ENCODE results near the gene LARGE1. TPM values are rescaled to one million over a fixed set of nuclear protein-coding genes. Genes with fewer than 3 reads are reported as not detected.

The LARGE1 gene
- polyA plus RNA-seq, 4 donors: 24.8 to 30.4 (median 27.6) TPM

DNA sequence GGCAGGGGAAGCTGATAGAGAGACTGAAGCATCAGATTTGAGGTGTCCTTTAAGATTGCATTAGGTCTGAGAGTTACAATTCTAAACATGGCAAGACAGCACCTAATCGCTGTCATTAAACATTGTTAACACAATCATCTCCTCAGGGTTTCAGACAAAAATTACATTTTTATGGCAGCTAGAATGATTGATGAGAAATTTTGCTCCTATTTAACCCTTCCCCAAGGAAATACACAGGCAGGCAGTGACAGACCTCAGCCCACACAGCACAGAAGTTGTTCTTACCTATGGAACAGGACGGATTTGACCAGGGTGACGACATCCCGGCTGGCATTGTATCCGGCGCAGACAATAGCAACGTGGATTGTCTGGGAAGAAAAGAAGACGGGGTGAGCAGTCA, 294.3 kb downstream of the LARGE1 start:
- no peak for DNase-seq (ENCODE audit: low read depth in 4 of 4, low spot score in 3 of 4)

DNA sequence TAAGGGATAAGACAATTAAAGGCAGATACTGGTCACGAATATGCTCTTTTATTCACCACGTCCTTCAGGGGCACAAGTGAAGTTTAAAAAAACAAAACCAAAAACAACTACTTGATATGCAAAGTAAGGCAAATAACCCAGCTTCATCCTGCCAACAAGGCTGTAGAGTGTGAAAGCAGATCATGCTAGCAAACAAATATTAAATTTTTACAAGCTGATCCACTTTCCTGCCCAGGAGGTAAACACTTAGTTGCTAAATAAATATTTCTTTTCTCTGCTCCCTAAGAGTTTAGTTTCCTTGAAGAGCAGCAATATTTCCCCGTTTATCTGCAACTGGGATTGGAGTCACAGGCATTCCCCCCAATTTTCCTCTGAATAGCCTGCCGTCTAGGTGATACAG, 300.2 kb downstream of the LARGE1 start:
- no peak for DNase-seq (ENCODE audit: low read depth in 4 of 4, low spot score in 3 of 4)

DNA sequence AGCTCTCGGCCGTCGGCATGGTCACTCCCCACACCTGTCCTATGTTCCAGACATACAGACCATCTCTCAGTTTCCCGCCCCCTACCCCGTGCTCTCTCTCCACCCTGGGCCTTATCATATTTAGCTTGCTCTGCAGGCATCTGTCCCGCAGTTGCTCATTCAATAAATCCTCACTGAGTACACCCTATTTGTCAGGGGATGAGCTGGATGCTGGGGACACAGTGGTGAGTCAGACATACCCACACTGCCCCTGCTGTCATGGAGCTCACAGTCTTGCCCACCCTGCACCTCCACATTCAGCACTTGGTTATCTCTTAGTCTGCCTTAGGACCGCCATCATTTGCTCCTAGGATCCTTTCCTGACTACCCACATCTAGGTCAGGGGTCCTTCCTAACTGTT, 313.8 kb downstream of the LARGE1 start:
- no peak for DNase-seq (ENCODE audit: low read depth in 4 of 4, low spot score in 3 of 4)

DNA sequence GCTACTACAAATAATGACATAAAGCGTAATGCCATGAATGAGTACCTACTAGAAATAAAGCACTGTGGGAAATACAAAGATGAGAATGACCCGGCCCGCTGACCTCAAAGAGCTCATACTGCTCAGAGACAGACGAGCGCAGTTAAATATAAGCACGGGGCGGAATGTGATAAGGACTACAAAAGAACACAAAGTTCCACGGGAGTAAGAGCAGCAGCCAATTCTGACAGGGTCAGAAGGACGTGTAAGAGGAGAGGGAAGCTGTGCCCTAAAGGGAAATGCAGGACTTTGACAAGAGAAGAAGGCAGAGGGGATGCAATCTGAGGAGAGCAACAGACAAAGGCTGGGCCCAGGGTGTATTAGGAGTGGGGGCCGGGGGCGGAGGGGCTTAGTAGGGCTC, 314.6 kb downstream of the LARGE1 start:
- no peak for DNase-seq (ENCODE audit: low read depth in 4 of 4, low spot score in 3 of 4)

DNA sequence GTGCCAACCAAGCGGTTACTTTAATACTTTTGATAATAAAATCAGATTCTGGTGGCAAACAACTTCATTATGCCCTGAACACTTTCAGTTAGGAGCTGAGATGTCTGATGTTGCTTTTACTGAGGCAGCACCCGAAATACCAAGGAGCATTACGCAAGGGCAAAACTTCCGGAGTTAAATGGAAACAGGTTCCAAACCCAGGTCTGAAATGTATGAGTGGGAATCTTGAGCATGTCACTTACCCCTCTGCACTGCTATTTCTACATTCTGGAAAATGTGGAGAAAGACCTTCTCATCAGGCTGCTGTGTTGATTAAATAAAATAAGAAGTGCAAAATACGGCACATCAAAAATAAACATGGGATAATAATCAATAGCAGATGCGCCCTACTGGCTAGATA, 315.1 kb downstream of the LARGE1 start:
- DNase-seq (ENCODE audit: low read depth in 4 of 4, low spot score in 3 of 4): no peak

DNA sequence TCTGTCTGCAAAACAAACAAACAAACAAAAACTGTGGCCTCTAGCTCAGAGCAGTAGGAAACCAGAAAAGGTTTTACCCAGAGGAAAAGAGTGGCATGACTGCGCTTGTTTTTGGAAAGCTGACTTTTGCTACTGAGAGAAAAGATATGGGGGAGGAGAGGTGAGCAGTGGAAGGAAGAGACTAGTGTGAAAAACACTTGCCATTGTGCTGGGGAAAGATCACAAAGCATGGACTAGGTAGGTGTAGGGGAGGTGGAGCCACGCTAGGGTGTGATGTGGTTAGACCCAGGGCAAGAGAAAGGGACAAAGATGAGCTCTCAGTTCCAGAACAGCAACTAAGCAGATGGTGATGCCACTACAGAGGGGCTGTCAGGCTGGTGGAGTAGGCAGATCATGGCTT, 319.2 kb downstream of the LARGE1 start:
- DNase-seq (ENCODE audit: low read depth in 4 of 4, low spot score in 3 of 4): no peak

DNA sequence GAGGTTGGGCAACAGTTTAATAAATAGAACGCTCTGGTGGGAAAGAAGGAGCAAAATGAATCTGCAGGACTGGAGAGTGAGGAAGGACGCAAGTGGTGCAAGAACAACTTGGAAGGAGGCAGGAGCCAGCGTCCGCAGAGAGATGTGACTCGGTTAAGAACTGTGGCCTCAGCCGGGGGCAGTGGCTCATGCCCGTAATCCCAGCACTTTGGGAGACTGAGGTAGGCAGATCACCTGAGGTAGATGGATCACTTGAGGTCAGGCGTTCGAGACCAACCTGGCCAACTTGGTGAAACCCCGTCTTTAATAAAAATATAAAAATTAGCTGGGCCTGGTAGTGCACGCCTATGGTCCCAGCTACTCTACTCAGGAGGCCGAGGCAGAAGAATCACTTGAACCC, 319.7 kb downstream of the LARGE1 start:
- DNase-seq (ENCODE audit: low read depth in 4 of 4, low spot score in 3 of 4): no peak

DNA sequence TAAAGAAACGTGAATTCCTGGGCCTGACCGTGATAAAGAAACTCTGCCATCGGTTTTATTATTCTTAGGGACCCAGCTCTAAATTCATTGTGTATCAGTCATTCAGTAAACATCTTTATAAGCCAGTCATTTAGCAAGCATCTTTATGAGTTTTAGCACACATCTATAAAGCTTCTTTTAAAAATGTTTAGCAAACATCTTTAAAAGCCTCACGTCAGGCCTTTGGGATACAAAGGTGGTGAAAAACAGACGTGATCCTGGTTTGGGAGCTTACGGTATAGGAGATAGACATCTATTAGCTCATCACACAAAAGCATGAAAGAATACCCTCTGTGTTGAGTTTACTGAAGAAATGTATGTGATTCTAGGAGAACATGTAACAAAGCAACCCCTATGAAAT, 320.2 kb downstream of the LARGE1 start:
- no peak for DNase-seq (ENCODE audit: low read depth in 4 of 4, low spot score in 3 of 4)

DNA sequence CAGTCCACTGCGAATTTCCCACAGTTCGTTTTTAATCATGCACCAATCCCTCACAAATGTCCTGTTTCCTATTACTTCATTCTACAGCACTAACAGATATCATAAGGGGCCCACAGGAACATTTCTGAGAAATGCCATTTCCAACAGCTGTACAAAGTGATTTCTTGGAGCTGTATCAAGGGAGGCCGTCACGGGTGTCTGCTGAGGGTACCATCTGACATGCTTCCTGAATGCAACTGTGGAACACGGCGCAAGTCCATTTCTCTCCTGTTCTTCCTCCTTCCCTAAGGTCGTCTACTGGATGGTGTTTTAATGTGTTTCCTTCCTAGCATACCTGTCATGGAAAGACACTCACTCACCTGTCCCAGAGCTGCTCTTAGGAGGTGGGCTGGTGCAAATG, 320.7 kb downstream of the LARGE1 start:
- no peak for DNase-seq (ENCODE audit: low read depth in 4 of 4, low spot score in 3 of 4)

DNA sequence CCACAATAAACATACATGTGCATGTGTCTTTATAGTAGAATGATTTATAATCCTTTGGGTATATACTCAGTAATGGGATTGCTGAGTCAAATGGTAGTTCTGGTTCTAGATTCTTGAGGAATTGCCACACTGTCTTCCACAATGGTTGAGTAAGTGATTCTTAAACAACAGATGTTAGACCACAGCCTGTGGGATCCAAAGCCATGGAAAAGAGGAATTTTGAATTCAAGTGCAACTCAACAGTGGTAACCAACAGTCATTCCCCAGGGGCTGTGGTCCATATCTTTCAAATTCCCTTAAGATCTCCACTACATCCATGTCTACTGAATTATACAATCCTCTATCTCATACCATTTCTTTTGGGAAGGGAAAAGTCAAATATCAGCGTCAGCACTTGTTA, 321.5 kb downstream of the LARGE1 start:
- DNase-seq (ENCODE audit: low read depth in 4 of 4, low spot score in 3 of 4): no peak

DNA sequence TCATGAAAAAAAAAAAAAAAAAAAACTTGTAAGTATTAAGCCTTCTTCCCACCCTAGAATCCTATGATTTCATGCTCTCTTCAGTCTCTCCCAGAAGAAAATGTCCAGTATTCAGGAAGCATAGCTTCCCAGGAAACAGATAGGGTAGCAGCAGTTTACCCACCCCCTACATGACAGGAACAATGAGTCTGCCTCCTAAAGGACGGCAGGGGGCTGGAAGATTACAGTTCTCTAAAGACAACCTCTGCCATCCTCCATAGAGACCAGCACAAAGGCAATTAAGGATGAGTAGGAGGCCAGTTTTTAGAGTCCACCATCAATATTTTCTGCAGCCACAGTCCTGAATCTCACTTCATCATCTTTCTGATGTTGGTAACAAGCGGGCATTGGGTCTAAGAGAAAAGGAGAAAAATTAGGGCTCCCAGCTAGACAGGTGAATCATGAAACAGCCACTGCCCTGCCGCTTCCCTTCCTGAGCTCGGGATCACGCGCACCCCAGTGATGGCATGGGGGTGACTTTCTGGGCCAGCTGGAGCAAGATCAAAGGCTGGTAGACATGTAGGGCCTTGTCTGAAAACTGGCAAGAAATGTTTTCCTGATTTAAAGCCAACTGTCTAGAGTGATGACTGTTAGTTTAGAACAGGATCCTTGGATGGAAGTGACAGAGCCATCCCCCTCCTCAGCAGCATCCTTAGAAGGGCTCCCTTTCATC, 322.8 kb downstream of the LARGE1 start:
- no peak for DNase-seq (ENCODE audit: low read depth in 4 of 4, low spot score in 3 of 4)

DNA sequence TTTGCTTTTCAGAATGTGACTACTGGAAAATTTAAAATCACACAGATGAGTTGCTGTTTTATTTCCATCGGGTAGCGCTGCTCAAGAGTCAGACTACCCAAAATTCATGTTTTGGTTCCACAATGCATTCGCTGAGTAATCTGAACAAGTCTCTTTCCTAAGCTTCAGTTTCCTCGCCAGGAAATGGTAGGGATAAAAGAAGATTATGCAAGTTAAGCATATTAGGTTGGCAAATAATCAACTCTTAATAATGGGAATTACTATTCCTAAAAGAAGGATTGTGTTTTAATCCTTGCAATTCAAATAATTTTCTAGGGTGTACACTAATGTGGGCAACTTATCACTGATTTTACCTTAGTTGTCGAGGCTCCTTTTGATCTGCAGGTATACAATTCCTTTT, 326.5 kb downstream of the LARGE1 start:
- DNase-seq (ENCODE audit: low read depth in 4 of 4, low spot score in 3 of 4): no peak

DNA sequence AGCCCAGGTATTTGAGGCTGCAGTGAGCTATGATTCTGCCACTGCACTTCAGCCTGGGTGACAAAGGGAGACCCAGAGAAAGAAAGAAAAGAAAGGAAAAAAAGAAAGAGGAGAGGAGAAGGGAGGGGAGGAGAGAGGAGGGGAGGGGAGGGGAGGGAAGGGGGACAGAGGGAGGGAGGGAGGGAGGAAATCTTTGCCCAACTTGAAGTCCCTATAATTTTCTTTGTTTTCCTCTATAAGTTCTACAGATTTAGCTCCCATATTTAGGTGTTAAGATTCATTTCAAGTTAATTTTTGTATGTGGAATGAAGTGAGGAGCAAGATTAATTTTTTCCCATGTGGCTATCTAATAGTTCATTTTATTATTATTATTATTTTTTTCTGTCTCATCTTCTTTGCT, 328.3 kb downstream of the LARGE1 start:
- no peak for DNase-seq (ENCODE audit: low read depth in 4 of 4, low spot score in 3 of 4)

DNA sequence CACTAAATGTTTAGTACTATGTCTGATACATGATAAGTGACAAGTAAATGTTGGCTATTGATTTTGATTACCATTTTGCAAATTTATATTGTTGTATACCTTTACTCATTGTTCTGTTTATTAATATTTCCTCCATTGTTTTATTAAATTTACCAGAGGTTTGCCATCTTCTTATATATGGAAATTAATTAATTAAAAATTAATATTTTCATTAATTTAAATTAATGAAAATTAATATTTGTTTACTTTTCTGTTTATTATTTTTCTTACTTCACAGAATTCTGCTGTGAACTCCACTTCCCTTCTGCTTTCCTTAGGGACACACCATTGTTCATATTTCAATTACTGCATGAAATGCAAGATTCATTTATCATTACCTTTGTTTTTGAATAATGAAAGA, 331.0 kb downstream of the LARGE1 start:
- DNase-seq (ENCODE audit: low read depth in 4 of 4, low spot score in 3 of 4): no peak

DNA sequence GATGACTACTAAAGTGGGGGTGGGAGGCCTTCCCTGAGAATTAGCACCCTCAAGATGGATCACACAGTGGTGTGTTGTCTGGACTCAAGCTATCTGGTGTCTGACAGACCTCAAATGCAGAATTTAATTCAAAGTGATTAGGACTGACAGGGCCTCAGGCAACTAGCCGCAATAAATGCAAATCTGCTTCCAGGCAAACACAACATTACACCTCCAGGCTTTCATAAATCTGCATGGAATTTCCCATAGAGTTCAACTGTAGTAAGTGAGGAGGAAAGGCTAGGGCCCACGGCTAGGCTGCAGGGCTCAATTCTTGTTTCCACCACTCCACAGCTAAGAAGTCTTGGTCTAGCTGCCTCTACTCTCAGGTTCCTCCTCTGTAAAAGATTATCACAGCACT, 331.4 kb downstream of the LARGE1 start:
- no peak for DNase-seq (ENCODE audit: low read depth in 4 of 4, low spot score in 3 of 4)

DNA sequence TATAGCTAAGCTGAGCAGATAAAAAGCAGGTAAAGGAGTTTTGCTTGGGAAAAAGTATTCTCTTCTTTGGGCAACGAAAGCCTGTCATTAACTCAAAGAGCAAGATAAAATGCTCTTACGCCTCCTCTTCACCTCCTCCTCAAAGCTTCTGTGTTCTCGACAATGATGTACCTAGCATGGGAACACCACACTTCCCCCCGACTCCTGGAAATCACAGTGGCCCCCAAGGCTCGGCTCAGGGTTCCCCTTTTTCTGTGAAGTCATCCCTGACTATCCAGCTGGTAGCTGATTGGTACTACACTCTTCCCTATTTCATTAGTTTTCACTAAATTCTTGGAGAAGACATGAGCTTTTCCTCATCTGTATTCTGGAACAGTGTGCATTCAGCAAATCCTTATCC, 336.1 kb downstream of the LARGE1 start:
- DNase-seq (ENCODE audit: low read depth in 4 of 4, low spot score in 3 of 4): no peak

DNA sequence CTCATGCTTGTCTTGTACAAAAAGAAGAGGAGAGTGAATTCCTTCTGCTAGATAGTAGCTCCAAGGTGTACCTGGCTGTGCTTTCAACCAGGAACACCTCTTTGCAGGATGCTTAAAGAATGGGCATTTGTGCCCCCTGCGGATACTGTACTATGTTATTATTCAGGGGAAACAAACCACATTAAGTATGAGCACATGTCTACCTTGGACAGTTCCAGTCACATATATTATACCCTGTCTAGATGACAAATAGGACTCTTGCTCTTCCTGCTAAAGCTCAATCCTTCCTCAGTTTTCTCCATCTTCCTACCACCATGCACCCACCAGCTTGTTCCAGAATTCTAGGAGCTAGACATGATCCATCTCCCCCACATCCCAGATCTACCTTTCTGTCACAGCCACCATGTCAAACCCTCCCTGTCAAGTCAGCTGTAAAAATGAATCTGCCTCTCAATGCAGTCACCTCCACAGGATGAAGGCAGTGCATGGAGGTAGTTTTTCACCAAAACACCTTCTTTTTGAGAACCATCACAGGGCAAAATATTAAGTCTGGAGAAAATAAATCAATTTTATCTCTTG, 337.4 kb downstream of the LARGE1 start:
- DNase-seq (ENCODE audit: low read depth in 4 of 4, low spot score in 3 of 4): no peak

DNA sequence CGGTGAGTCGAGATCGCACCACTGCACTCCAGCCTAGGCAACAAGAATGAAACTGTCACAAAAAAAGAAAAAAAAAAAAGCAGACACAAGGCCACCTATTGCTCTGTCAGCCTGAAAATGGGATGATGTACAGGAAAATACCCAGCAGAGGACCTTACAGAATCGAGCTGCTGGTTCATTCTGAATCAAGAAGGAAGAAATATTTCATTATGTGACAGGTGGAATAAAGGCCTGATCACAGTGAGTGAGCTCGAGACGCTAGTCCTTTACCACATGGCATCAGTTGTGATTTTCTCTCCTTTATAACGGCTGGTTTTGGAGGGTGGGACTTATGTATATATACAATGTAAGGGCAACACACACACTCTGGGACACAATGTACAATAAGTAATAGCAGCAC, 340.0 kb downstream of the LARGE1 start:
- DNase-seq (ENCODE audit: low read depth in 4 of 4, low spot score in 3 of 4): no peak

DNA sequence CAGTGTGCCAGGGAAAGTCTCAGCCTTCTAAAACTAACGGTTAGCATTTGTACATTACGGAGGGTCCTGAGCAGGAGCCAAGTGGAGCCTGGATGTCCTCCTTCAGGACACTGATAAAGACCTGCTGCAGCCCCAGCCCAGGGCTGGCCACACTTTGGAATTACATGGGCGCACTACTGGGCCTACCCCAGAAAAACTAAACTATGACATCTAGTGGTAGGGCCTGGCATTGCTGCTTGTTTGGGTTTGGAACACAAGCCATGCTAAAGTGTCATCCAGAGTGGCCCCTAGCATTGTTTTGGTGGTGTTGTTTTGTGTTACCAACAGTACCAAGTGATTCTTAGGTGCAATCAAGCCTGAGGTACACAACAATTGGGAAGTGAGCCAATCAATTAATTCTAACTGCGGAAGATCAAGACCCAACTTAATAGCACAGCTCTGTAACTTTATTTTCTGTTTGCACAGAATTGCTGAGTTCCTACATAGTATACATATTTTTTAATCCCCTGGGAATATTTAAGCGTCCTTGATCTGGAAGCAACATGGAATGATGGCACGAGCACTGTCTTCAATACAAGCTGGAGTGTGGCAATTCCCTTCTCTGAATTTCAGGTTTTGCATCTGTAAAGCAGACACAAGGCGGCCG, 340.7 kb downstream of the LARGE1 start:
- no peak for DNase-seq (ENCODE audit: low read depth in 4 of 4, low spot score in 3 of 4)

DNA sequence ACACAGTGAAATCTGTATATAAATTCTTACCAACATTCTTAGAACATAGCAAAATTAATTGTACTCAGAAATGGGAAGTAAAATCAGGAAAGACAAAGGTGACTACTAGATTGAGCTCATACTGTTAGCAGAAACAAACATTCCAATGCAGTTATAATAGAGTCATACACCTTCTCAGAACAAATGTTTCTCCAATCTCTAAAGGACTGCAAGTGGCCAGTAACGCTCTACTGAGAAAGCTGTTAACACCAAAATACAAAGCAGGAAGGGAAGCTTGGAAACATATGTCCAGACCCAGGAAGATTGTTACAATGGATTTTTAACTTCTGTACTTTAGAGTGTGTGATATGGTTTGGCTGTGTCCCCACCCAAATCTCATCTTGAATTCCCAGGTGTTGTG, 341.5 kb downstream of the LARGE1 start:
- no peak for DNase-seq (ENCODE audit: low read depth in 4 of 4, low spot score in 3 of 4)

DNA sequence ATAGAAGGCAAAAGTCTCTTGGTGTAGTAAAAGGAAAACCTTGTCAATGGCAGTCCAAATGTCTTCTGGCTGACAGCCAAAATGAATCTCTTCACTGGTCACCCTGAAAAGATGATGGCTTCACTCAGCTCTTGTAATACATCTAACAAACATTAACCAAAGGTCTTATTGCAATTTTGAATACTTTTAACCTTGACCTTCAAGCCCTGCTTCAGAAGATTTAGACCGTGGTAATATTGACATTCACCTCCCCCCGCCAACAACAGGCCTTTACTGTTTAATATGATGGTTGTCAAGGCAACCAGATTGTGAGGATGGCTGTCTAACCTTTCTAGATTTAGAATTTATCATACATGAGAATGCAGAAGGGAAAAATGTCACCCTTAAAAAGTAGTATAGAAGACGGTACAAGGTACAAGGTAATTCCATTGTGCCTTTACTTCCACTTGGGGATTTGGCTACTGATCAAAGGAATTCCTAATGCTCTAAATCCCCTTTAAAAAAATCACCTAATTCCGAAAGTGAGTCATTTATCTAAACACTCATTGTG, 342.3 kb downstream of the LARGE1 start:
- no peak for DNase-seq (ENCODE audit: low read depth in 4 of 4, low spot score in 3 of 4)

DNA sequence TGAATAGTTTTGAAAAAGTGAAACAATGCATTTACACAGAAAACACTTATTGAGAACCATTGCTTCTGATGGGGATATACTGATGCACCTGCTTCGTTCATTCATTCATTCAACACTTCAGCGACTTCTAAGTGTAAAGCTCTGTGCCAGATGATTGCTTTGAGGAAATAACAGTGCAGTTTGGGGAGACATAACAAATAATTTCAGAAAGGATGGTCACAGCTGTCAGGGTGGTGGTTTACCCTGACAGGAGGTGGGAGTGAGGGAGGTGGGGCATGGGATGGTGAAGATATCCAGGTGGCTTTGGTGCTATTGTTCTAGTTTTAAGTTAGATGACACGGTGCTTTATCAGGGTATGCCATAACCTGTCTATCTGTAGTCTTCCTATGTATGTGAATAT, 344.1 kb downstream of the LARGE1 start:
- DNase-seq (ENCODE audit: low read depth in 4 of 4, low spot score in 3 of 4): no peak
